Fibroblast of upper back skin (primary cell): ENCODE results near the gene TIE1.
"Not testable (repeated sequence)": the region's sequence is repeated elsewhere in the genome, so short reads cannot be mapped to it uniquely, and the experiment has no call there.

Source experiments
- DNase-seq: peaks from one replicate; pipeline ENCODE4 v3.0.0-alpha.2; 2013

The TIE1 gene

DNA sequence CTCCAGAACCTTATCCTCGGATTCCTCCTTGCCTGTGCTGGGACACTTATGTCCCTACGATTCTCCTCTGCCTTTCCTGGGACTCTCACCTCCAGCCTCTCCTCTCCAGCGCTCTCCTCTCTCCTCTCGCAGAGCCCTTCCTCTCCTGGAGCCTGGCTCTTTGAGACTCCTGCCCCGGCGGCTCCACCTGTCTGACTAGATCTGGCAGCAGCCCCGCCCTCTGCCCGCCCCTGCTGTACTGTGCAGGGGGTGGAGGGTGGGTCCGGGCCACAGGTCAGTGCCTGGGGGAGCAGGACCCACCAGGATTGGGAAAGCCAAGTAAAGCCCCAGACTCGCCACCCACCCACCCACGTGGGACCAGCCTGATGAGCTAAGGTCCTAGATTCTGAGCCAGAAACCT, 65.4 kb downstream of the TIE1 start:
- DNase-seq = no peak

DNA sequence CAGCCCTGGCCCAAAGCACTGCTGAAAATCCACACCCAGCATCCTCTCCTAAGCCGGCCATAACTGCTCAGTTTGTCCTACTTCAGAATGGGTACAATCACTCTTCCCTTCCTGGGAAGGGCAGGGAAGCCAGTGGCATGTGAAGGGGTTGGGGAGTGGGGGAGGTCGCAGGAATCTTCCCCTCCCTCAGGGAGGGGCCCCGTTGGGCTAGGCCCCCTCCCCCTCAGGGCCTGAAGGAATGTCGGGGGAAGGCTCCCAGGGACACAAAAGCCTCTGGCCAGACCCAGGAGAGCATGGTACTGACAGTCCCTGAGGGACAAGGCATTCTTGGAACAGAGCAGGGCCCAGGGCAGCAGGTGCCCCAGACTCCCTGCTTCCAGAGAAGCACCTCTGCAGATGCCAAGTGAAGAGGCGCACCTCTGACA, 65.8 kb downstream of the TIE1 start:
- no peak for DNase-seq

DNA sequence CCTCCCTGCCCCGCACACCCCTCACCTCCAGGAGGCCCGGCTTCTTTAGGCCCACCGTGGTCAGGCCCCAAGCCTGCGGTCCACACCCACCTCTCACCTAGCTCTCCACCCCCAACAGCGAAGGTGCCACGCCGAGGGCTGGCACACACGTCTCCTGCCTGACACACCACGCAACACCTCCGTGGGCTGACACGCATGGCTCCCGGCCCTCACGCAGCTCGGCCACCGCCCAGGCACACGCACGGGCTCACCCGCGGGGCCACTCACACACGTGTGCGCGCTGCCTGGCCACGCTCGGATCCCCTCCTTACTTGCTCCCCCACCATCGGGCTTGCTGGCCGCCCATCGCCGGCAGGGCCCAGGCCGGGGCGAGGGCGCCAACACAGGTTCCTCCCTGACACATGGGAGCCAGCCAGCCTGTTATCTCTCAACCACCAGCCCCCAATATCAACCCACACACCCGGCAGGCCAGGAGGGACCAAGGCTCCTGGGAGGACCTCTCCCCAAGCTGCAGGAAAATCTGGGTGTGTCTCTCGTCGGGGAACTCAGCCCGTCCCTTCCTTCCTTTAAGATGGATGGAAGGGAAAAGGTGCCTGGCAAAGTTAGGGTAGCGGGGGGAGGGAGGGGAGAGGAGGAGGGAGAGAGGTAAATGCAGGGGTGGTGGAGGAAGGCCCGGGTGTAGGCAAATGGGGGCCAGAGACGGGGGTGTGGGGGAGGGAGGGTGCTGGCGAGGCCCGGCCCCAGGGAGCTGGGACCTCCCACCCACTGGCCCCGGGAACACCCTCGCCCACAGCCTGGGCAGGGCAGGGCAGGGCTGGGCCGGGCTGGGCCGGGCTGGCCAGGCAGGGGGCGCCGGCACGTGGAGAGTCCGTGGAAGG, 66.5 kb downstream of the TIE1 start:
- DNase-seq = no peak

DNA sequence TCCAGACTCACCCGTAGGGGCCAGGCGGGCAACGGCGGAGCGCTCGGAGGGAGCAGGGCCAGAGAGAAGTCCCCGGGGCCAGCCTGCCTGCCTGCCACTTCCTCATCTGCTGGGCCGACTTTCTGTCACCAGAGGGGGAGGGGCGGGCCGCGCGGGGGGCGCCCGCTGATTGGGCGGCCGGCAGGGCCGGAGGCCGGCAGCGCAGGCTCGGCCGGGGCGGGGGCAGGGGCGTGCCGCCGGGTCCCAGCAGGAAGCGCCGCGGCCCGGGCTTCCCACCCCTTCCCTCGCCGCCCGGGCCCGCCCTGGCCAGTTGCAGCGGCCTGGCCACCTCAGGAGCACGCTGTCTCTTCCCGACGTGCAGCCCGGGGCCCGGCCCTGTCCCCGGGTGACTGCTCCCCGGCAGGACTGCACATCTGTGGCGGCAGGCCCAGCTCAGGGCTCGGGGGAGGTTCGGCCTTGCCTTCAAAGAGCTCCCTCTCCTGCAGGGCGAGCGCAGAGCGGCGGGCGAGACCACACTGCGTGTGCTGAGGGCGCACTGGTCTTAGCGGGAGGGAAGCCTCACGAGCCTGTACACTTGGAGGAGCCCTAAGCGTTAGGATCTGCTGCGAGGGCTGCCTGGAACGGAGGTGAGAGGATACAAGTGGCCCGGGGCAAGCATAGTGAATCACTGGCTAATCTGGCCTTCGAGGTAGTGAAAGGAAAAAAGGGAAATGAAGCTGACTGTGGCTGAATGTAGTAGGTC, 67.3 kb downstream of the TIE1 start, which contains the start of gene ELOVL1:
Gene ELOVL1, minus strand, starts transcription at position 108 of the 742 bp plus-strand sequence. CDS start 2,402 bp downstream, outside the sequence.
- DNase-seq = peak; percentile 83

DNA sequence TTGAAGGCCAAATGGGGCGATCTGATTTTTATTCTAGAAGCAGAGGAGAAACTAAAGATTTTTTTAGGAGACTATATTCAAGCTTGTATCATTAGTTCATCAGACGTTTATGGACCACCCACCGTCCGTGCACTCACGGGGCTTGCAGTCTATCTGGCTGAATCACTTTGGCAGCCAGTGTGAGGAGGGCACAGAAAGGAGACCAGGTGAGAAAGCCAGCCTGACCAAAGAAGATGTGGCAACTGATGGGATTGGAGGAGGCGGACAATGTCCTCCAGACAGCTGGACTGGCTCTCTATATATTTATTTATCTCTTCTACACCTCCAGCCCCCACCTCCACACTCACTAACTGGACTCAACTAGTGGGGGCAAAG, 67.9 kb downstream of the TIE1 start:
- no peak for DNase-seq

DNA sequence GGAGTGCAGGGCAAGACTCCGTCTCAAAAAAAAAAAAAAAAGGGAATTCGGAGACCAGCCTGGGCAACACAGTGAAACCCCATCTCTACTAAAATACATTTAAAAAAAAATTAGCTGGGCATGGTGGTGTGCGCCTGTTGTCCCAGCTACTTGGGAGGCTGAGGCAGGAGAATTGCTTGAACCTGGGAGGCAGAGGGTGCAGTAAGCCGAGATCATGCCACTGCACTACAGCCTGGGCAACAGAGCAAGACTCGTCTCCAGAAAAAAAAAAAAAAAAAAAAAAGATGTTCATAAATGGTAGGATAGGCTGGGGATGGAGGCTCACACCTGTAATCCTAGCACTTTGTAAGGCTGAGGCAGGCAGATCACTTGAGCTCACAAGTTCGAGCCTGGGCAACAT, 69.0 kb downstream of the TIE1 start:
- DNase-seq = not testable (repeated sequence)

DNA sequence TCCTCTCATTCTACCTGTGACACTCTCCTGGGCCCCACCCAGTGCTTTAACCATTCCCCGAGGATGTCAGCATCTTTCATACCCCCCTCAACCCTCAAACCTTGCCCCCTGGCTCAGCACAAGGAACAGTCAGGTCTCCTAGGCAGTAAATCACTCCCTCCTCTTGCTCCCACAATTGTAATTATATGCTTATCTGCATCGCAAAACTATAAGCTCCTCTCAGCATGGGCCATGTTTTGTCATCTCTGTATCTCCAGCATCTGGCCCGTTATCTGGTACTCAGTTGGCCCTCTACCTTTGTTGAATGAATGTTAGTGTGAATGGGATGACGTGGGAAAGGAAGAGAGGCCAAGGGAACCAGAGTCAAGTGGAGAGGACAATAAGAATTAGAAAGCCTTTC, 69.8 kb downstream of the TIE1 start:
- no peak for DNase-seq

DNA sequence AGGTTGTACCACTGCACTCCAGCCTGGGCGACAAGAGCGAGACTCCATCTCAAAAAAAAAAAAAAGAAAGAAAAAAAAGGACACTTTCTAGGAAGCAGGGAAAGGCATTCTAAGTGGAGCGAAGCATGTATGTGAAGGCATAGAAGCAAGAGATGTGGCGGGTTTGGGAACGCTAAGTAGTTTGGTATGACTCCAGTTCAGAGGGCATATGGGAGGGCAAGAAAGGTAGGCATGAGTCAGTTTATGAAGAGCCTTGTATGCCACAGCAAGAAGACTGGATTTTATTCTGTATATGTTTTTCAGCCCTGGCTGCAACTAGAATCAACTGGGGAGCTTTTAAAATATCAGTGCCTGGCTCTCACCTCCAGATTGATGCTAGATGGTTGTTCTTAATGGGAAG, 71.4 kb downstream of the TIE1 start:
- no peak for DNase-seq
